ENCODE data around the gene GRK5. TPM values are rescaled to one million over a fixed set of nuclear protein-coding genes. Genes with fewer than 3 reads are reported as not detected.

Gene GRK5
- total RNA-seq, 1 experiment from 2014 or later = 29.0 TPM

DNA sequence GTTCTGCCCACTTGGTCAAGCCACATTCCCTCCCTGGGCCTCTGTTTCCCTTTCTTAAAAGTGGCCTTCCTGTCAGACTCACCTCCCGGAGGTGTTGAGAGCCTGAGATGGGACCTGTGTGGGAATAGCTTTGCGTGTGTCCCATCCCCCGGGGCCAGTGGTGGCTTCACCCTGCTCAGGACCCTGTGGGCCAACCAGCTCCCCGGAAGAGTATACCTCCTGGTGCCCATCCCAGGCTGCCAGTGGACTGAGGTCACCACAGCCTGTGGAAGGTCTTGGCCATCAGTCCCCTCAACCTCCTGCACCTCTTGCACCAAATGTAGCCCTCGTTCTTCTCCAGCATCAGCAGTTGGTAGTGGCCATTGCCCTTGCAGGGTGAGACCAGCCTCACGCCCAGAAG is 190.0 kb downstream of the GRK5 start:
- BruUV-seq (replicated peaks) = no TSS peak
- no peaks in the 10 kb centered on the region; the same call in 1 of the 2 replicates for H3K4me1 ChIP-seq (ENCODE audit: control insufficient read depth, insufficient read depth, low read length)
- H3K9me3 ChIP-seq (ENCODE audit: control insufficient read depth, insufficient read depth, low read depth, low read length) = no peaks in the 10 kb centered on the region
- H3K27ac ChIP-seq (ENCODE audit: low read length) = no peak overlapping the region
- no peaks in the 10 kb centered on the region for H3K36me3 ChIP-seq (ENCODE audit: control insufficient read depth, insufficient read depth, low read length)
- H3K27me3 ChIP-seq (ENCODE audit: control insufficient read depth, insufficient read depth, low read length) = no peaks in the 10 kb centered on the region
- intact Hi-C loops (cut with micrococcal nuclease; ENCODE audit: unreplicated experiment) (no loop called here), in situ Hi-C loops (cut with HindIII; ENCODE audit: low pct_unique_long_range_greater_than_20kb, low sequenced_read_pairs) (no loop called here)
- ATAC-seq (no peak), DNase-seq (ENCODE audit: low read depth, low spot score) (no peak)
- ChIA-PET CTCF (no interaction called here), POLR2A (no interaction called here)
- no peak overlapping the region for H3K4me3 ChIP-seq (ENCODE audit: low read depth in 2 of 2, low read length in 2 of 2)
- no peak for TF ChIP-seq POLR2AphosphoS5 (IDR thresholded peaks at IDR 0.05; ENCODE audit: low read depth, low read length)
- TF ChIP-seq TCF7L2 (IDR thresholded peaks at IDR 0.05; ENCODE audit: low read depth, low read length) = no peak
- TF ChIP-seq SIN3A (IDR thresholded peaks at IDR 0.05; ENCODE audit: borderline replicate concordance, insufficient read depth, low read depth, low read length) = no peak
- no peak for TF ChIP-seq REST (IDR thresholded peaks at IDR 0.05; ENCODE audit: insufficient read depth in 1 of 2, low read depth in 2 of 2, low read length in 1 of 2)
- no peak for TF ChIP-seq CTCF (IDR thresholded peaks at IDR 0.05)

GRCh38 chr10:119398996-119399395 is 191.6 kb downstream of the GRK5 start:
- TF ChIP-seq REST (IDR thresholded peaks at IDR 0.05; ENCODE audit: insufficient read depth in 1 of 2, low read depth in 2 of 2, low read length in 1 of 2) (no peak), CTCF (IDR thresholded peaks at IDR 0.05) (no peak), TCF7L2 (IDR thresholded peaks at IDR 0.05; ENCODE audit: low read depth, low read length) (no peak), SIN3A (IDR thresholded peaks at IDR 0.05; ENCODE audit: borderline replicate concordance, insufficient read depth, low read depth, low read length) (no peak), POLR2AphosphoS5 (IDR thresholded peaks at IDR 0.05; ENCODE audit: low read depth, low read length) (no peak)
- no TSS peak for BruUV-seq (replicated peaks)
- Histone ChIP-seq H3K36me3 (ENCODE audit: control insufficient read depth, insufficient read depth, low read length) (no peaks in the 10 kb centered on the region), H3K27me3 (ENCODE audit: control insufficient read depth, insufficient read depth, low read length) (no peaks in the 10 kb centered on the region), H3K4me1 (ENCODE audit: control insufficient read depth, insufficient read depth, low read length) (no peaks in the 10 kb centered on the region; the same call in 1 of the 2 replicates), H3K4me3 (ENCODE audit: low read depth in 2 of 2, low read length in 2 of 2) (no peak overlapping the region), H3K9me3 (ENCODE audit: control insufficient read depth, insufficient read depth, low read depth, low read length) (no peaks in the 10 kb centered on the region), H3K27ac (ENCODE audit: low read length) (no peak overlapping the region)
- intact Hi-C loops (cut with micrococcal nuclease; ENCODE audit: unreplicated experiment) = no loop called here
- ChIA-PET POLR2A (no interaction called here), CTCF (no interaction called here)
- ATAC-seq = no peak
- DNase-seq (ENCODE audit: low read depth, low spot score) = no peak
- in situ Hi-C loops (cut with HindIII; ENCODE audit: low pct_unique_long_range_greater_than_20kb, low sequenced_read_pairs) = no loop called here

All from Panc1 (cell line).